GM18517 (cell line): ENCODE measurements around the gene TAB2.

ENCODE experiments used
- ATAC-seq: cut with Tn5 transposase; IDR thresholded peaks from one replicate; pipeline ENCODE4 v1.9.1; 2021; ENCODE audit warnings: mild to moderate bottlenecking, moderate library complexity; ENCODE audit not compliant: unreplicated experiment

Gene TAB2, protein sequence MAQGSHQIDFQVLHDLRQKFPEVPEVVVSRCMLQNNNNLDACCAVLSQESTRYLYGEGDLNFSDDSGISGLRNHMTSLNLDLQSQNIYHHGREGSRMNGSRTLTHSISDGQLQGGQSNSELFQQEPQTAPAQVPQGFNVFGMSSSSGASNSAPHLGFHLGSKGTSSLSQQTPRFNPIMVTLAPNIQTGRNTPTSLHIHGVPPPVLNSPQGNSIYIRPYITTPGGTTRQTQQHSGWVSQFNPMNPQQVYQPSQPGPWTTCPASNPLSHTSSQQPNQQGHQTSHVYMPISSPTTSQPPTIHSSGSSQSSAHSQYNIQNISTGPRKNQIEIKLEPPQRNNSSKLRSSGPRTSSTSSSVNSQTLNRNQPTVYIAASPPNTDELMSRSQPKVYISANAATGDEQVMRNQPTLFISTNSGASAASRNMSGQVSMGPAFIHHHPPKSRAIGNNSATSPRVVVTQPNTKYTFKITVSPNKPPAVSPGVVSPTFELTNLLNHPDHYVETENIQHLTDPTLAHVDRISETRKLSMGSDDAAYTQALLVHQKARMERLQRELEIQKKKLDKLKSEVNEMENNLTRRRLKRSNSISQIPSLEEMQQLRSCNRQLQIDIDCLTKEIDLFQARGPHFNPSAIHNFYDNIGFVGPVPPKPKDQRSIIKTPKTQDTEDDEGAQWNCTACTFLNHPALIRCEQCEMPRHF

DNA sequence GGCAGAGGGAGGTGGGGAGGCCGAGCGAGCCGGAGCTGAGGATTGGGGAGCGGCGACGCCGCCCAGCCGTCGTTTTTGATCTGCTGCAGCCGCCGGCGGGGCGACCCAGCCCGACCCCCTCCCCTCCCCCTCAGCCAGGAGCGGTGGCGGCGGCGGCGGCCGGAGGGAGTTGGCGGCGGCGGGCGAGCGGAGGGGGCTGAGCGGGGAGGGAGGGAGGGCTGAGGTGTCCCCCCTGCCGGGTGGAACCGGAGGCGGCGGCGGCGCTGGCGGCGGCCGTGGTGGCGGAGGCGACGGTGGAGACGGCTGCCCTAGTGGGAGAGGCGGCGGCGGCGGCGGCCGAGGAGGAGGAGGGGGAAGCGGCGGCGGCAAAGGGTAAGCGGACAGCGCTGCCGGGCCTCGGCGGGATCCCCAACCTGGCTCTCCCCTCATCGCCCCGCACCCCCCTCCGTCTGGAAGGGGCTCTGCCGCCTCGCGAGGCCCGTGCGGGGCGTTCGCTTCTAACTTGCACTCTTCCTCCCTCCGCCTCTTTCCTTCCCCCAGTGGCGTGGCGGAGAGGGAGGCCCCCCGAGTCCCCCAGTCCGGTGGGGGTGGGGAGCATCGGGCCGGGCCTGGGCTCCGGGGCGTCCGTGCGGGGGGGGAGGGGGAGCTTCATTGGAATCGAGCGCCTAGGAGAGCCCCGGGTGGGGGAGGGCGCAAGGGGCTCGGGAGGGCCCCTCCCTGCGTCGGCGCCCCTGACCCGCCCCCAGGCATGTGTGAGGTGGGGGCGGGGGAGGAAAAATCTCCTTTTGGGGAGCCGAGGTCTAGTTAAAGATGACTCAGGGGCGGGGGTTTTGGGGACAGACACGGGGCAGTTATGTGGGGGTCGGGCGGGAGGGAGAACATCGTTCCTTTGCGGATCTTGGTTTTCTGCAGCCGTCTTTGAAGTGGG lies at the start of gene TAB2:
TAB2 (plus strand) TSS at position 69 of the 928 bp plus-strand sequence. CDS start 52,286 bp downstream, outside the sequence.
- ATAC-seq = peak; percentile 7

DNA sequence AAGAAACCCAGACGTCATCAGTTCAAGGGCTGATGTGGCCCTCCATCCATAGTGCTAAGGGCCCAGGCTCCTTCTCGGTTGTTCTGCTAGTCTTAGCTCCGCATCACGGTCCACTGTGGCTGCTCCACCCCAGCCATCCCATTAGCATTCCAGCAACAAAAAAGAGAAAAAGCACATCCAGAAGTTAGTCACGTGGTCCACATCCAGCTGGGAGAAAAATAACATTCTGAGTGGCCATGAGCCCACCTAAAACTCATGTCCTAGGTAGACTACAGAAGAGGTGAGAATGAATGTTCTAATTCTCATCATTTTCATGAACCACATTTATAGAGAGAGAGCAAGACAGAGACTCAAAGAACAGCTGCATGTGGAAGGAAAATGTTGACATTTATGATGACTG lies 49.4 kb upstream of the TAB2 start:
- no peak for ATAC-seq

DNA sequence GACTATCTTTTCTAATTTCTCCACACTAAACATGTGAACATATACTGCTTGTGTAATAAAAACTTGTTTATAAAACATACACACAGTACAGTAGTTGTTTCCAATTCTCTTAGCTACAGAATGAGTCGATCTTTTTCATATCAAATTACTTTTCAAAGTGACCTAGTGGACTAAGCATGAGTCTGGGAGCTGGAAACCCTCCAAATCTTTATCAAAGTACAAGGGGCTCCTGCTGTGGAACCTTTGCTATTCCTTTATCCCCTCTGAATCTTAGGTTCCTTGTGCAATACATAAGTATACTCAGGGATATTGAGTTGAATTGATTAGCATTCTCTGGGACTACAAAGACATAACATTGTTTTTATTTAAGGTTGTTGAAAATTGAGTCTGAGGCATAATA lies 48.7 kb upstream of the TAB2 start:
- ATAC-seq = no peak

DNA sequence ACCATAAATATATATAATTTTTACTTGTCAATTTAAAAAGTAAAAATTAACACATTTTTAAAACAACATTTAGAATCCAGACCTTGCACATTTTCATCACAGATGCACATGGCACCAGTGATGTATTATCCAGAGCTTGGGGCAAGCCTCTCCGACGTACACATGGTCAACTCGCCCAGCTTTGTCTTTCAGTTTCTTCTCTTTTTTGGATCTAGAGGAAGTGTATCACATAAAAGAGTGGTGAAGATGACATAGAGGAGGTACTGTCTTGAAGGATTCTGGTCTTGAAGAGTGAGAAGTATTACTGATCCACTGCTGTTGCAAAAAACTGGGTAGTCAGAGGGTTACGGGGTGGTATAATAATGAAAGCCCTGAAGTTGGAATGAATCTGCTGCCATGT lies 46.9 kb upstream of the TAB2 start:
- ATAC-seq = no peak

DNA sequence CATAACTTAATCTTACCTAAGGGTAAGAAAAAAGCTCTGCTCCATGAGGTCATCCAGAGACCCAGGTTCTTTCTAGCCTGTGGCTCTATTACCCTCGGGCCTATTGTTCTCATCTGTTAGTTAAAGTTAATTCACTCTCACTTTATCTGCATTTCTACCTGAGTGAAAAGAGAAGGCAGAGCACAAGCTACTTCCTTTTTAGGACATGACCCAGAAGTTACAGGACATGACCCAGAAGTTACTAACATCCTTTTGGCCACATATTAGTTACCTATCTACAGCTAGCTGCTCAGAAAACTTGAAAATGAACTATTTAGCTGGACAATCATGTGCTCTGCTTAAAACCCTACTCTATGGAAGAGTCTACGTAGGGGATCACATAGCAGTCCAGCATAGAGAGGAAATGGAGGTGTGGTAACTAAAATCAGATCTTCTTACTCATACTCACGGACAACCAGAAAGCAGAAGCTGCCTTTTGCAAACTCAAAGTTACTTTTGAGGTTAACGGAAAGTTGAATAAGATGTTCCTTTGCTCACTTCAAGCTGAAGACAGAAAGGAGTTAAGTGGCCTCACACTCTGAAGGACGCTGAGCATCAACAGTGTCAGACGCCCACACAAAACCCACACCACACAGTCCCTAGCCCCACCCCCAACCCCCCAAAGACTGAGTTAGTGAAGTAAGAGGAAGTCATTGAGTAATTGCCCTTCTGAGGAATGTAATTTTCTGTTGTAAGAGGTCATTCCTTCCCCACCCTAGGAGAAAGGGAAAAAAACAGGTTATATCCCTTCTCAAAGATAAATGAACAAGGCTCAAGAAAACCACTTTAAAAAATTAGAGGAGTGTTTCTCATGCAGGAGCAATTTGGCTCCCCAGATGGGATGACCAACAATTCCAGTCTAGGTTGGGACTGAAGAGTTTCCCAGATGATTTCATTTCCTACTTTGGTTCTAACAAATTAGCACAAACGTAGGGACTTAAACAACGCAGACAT lies 45.9 kb upstream of the TAB2 start:
- peak; percentile 63 for ATAC-seq

DNA sequence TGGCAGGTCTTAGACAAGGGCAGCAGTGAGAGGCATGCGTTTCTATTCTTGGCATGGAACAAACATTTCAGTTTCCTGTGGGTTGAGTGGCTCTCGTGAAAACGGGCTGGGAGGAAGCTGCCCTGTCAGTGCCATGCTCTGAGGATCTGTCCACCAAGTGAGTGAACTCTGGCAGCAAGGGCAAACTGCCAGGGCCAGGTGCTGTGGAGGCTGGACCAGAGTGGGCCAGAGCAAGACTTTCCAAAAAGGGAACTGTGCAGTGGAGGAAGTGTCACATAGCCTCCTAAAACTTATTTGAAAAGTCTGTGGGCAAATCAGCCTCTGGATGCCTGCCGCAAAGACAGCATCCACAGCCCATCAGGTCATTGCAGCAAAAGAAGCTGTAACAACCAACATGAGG lies 44.2 kb upstream of the TAB2 start:
- no peak for ATAC-seq

DNA sequence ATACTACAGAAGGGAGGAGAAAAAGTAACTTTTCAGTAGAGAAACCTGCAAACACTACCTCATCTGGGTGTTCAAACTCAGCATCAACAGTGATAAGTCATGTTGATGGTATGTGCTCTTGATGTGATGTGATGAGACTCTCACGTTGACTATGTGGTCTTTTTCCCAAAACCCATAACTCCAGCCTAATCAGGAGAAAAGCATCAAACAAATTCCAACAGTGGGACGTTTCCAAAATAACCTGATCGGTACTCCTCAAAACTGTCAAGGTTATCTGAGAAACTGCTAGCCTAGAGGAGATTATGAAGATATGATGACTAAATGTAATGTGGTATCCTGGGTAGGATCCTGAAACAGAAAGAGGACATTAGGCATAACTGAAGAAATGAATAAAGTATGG lies 41.9 kb upstream of the TAB2 start:
- ATAC-seq = no peak

DNA sequence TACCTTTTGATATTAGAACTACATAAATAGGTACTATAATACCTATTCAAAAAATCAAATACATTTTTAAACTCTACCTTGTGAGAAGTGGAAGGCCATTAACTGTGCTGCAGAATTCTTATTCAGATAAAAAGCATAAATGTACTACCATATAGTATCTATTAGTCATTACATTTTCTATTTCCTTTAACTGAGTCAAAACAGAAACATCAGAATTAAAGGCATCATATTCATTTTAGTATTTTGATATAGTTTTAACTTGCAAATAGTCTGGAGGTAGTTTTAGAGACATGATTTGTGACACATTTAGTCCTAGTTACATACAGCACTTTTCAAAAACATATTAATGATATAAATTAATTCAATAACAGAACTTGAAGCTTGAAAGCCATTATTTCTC lies 39.9 kb upstream of the TAB2 start:
- ATAC-seq = no peak

DNA sequence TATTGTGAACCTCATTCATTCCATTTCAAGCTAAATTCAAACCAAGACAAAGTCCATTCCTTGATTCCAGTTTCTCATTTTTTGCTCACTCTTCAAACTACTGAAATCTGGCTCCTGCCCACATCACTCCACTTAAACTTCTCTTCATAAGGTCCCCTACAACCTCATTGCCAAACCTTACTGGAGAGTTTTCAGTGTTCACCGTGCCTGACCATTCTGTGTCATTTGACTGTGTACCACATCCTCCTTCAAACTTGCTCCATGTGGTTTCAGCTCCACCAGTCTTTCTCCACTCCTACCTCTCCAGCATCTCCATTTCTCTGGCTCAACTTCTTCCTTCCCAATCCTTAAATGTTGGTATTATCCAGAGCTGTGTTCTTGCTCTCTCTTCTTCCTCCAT lies 38.5 kb upstream of the TAB2 start:
- ATAC-seq = no peak

DNA sequence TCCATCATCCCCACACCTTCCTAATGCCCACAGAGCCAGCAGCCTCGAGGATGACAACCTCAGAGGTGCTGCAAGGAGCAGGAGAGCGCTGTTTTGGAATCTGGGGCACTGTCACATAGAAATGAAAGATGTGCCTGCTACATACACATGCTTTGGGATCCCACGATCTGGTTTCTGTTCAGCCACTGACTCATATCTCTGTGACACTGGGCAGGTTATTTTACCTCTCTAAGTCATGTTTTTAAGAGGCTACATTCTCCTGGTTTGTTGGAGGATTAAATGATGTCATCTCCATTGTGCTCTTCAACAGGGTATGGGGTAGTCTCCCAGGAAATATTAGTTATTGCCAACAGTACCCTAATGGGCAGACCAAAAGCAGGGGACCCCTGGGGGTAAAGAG lies 32.6 kb upstream of the TAB2 start:
- ATAC-seq = no peak

DNA sequence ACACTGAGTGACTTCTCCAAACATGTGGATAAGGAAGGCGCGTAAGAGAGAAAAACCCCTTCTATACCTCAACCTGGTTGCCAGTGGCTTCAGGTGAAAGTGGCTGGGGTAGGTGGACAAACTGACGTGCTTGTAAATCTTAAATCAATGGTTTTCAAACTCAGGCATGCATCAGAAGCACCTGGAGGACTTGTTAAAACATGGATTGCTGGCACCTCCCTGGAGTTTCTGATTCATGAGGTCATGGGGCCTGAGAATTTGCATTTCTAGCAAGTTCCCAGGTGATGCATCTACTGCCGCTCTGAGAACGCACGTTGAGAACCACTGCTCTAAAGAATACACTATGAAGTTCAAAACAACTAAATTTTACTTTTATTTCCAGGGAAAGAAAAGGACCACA lies 31.9 kb upstream of the TAB2 start:
- no peak for ATAC-seq

DNA sequence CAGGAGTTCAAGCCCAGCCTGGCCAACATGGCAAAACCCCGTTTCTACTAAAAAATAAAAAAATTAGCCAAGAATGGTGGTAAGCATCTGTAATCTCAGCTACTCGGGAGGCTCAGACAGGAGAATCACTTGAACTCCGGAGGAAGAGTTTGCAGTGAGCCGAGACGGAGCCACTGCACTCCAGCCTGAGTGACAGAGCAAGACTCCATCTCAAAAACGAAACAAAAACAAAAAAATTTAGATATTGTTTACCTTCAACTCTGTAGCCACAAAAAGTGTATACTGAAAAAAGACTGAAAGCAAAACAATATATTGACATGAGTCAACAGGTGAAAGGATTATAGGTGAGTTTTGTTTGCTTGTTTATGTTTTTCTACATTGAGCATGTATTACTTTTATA lies 30.6 kb upstream of the TAB2 start:
- no peak for ATAC-seq

DNA sequence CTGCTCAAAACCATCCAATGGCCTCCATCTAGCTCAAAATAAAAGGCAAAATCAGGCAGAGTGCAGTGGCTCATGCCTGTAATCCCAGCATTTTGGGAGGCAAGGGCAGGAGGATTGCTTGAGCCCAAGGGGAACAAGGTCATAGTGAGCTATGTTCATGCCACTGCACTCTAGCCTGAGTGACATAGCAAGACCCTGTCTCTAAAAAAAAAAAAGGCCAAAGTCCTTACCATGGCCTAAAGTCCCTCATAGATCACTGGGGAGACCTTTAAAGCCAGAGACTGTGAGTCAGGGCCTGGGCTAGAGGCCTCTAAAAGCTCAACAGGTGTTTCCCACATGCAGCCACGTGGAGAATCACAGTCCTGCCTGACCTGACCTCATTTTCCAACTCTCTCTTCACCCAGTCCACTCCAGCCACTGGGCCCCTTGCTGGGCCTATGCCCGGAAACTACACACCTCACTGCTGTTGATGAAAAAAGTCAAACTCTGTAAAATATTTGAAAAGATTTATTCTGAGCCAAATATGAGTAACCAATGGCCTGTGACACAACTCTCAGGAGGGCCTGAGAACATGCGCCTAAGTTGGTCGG lies 28.2 kb upstream of the TAB2 start:
- ATAC-seq = no peak

DNA sequence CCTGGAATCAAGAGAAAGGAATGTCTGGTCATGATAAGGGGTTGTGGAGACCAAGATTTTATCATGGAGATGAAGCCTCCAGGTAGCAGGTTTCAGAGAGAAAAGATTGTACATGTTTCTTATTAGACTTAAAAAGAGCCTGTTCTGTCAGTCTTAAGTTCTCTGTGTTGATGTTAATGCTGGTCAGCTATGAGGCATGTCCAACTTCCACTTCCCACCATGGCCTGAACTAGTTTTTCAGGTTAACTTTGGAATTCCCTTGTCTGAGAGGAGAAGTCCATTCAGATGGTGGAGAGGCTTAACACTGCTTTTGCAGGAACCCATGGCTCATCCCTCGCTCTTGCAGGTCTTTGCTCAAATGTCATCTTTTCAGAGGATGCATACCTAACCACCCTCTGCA lies 27.5 kb upstream of the TAB2 start:
- no peak for ATAC-seq

DNA sequence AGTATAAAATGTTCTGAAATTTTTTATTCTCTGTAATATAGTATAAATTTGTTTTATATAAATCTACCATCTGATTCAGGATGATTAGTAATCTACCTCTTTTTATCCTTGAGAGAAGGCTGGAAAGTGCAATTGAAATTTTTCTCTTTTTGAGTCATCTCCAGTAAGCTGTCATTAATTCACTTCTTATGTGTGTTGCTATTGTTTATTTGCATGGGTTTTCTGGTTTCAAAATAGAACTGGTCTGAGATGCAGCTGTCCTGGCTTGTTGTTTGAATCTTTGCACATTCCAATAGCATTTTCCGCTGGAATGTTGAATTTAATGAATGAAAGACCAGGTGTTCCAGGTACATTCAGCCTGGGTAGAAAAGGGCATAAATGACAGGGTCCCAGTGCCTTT lies 24.3 kb upstream of the TAB2 start:
- no peak for ATAC-seq

DNA sequence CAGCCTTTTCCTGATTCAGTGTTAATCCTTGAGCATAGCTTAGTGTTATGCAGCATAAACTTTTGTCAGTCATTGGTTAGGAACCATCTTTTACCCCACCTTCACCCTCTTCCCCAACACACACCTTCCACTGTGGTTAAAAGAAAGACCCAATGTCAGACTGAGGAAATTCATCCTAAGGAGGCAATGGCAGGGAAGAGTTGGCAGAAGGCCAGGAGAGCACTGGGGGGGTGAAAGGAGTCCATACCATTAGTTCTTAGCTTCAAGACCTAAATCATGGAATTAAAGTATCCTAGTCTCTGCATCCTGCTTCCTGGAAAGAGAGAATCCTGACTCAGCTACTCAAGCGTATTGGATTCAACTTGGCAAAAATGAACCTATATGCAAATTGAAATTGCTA lies 16.9 kb upstream of the TAB2 start:
- ATAC-seq = no peak

DNA sequence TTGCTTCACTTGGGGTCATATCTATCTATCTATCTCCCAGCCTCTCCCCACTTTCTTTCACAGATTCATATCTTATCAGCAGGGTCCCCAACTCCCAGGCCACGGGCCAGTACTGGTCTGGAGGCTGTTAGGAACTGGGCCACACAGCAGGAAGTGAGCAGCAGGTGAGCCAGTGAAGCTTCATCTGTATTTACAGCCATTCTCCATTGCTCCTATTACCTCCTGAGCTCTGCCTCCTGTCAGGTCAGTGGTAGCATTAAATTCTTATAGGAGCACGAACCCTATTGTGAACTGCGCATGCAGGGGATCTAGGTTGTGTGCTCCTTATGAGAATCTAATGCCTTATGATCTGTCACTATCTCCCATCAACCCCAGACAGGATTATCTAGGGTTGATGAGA lies 14.8 kb upstream of the TAB2 start:
- ATAC-seq = no peak

DNA sequence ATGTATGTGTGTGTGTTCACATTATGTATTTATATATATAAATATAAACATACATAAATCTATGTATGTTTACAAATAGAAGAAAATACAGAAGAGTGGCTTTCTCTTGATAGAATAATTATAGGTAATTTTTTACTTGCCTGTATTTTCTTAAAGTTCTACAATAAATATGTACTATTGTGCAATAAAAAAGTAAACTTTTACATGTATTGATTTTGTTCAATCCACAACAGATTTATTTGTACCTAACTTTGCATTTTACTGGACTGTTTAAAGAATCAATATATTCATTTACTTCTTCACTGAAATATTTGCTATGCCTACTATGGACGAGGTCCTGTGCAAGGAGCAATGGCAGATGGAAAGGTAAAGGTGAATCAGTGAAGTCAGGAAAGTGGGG lies 14.0 kb upstream of the TAB2 start:
- ATAC-seq = no peak

DNA sequence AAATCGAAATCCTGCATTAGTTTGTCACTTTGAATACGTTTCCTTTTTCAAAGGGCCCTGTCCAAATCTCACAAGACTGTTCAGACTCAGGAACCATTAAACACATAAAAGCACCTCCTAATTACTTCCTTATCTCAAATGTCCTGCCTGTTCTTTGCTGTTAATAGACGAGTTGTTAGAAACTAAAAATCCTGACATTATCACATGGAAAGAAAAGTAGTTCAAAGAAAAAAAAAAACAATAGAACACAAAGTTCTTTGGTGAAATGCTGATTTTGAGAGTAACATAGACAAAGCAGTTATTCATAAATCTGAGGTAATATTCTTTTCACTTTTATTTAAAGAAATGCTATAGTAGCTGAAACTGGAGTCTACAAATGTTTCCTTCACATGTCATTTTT lies 12.1 kb upstream of the TAB2 start:
- ATAC-seq = no peak

DNA sequence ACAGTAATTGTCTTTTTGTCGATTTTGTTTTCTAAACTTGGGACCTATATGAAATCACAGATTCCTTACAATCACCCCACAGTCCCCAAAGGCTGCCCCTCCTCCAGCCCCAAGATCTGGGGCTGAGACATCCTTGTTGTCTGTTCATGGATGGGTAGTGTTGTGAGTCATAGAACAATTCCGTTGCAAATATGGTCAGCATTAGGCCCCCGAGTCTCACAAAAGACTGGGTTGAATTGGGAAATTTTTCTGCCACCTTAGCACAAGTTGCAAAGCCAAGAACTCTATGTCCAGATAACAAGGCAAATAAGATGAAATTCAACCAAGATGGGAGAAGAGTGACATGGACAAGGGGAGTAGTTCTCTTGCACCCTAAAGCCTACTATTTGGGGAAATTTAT lies 10.5 kb upstream of the TAB2 start:
- no peak for ATAC-seq
